Pancreas (tissue), 10 donors: ENCODE data around the gene WARS2. TPM values are rescaled to one million over a fixed set of nuclear protein-coding genes. Genes with fewer than 3 reads are reported as not detected.

Experiments
- ATAC-seq, 4 donors: fragments of 200-7000 bp; cut with Tn5 transposase; one replicate each; pipeline versions ENCODE4 v1.8.0 to v1.9.1; 2020; ENCODE audit warnings: mild to moderate bottlenecking in 4 of 4, moderate library complexity in 4 of 4
- DNase-seq, 6 donors: peaks; one replicate each; pipeline ENCODE4 v3.0.0-alpha.2; 2020
- FAIRE-seq: peaks from 2 replicates; lab custom pipeline; 2012; peaks lifted over from hg19 to GRCh38; lab: Jason Lieb, UNC
- H3K27ac ChIP-seq, 4 donors: fragments of 200-600 bp; sonication (generic); 1 replicate in 3 of 4; 2 replicates in 1 of 4; pipeline versions ENCODE4 v1.5.0 to v1.8.0; 2020
- H3K27me3 ChIP-seq, 4 donors: fragments of 200-600 bp; one replicate each; pipeline ENCODE4 v1.8.0; 2021
- H3K36me3 ChIP-seq, 3 donors: fragments of 200-600 bp; sonication (generic) in 1 of 3; one replicate each; pipeline versions ENCODE4 v1.5.0 to v1.8.0; 2020 to 2021
- H3K4me1 ChIP-seq, 3 donors: fragments of 200-600 bp; one replicate each; pipeline ENCODE4 v1.8.0; 2021
- H3K4me3 ChIP-seq, 4 donors: fragments of 200-600 bp; sonication (generic) in 2 of 4; one replicate each; pipeline versions ENCODE4 v1.5.0 to v1.8.0; 2020 to 2021
- H3K9me3 ChIP-seq, 4 donors: fragments of 200-600 bp; one replicate each; pipeline ENCODE4 v1.8.0; 2021
- CTCF ChIP-seq, 4 donors: fragments of 200-600 bp; sonication (generic) in 3 of 4; IDR thresholded peaks; one replicate each; pipeline versions ENCODE4 v1.5.0 to v1.8.0; 2021; ENCODE audit warnings: antibody characterized with exemption in 4 of 4
- WGBS, 2 donors: extraction: QIAGEN DNeasy Blood & Tissue Kit; methylation state at CpG; one replicate each; pipeline ENCODE4 v1.1.7; 2013; 5-methylcytosine and 5-hydroxymethylcytosine counted together
- intact Hi-C, 3 donors: fragments of 100-400 bp; cut with DNase I; formaldehyde crosslinking; loops; one replicate each; pipeline versions ENCODE4 v1.11.1 to v1.14.2; 2022
- polyA plus RNA-seq, 2 donors: library from polyadenylated mRNA; stranded (reverse); fragments of 200-250 nt; gene quantifications; one replicate each; pipeline ENCODE4 v1.2.3, GENCODE V29; 2013
- total RNA-seq, 6 donors: library from RNA; stranded (reverse); fragmentation: NEBNext Ultra II Directional in 4 of 6; extraction: Animal tissue kit (Norgen Biotek cat#: 25700) in 4 of 6; gene quantifications; one replicate each; pipeline versions ENCODE4 v1.2.1 to v1.2.4, GENCODE V29; 2021 to 2023
- donor health status: healthy with polysubstance abuse.
- donor health status: DM: no; HTN: no; CAD: no; lungs with moderate emphysema.
- donor health status: DM: no; HTN: no; CAD: no.
- donor health status: control.
- donor health status: control.
- donor health status: Bipolar disorder and iron deficiency.
- donor health status: DM: yes; HTN: yes; CAD: no.
- donor health status: DM: no; HTN: no; CAD: no.
- donor health status: DM: no; HTN: no; CAD: no.
- donor health status: DM: yes; HTN: yes; CAD: no.

Gene WARS2
- total RNA-seq (10 to 100 TPM in 3 of 6 donors, 1 to 10 TPM in 3; 8.0 to 14.0 (median 11.4) TPM), polyA plus RNA-seq (1 to 10 TPM; 3.4 to 3.6 TPM)

GRCh38 chr1:119140177-119141019, at the start of gene WARS2:
TSS of gene WARS2 (minus strand) at chr1:119140653. CDS start at chr1:119140644, 9 bp downstream.
- peaks cover 0 to 22% (median 17%) of the 10 kb centered on the region in 3 donors for H3K4me1 ChIP-seq
- no peaks in the 10 kb centered on the region for H3K27me3 ChIP-seq
- no peaks in the 10 kb centered on the region for H3K9me3 ChIP-seq
- DNase-seq (peak; percentile 89 to 97 (median 96)), FAIRE-seq (peak; percentile 20), ATAC-seq (peak; percentile 97 to 99 (median 98))
- intact Hi-C loops = no loop called here
- H3K27ac ChIP-seq = peak within 1 kb of the TSS; percentile 94 to 99 (median 98)
- no peak for TF ChIP-seq CTCF (IDR thresholded peaks at IDR 0.05)
- H3K4me3 ChIP-seq = peak within 1 kb of the TSS; percentile 31 to 56 (median 54)
- H3K36me3 ChIP-seq = no peaks in the 10 kb centered on the region
- WGBS, 2 donors = 0% methylated on average over 50 of the region's 50 CpGs

GRCh38 chr1:119188926-119189325, 48.5 kb upstream of the WARS2 start:
- no peak for FAIRE-seq
- DNase-seq = no peak
- no peak overlapping the region for H3K27ac ChIP-seq
- no peaks in the 10 kb centered on the region for H3K27me3 ChIP-seq
- H3K36me3 ChIP-seq = no peaks in the 10 kb centered on the region
- no peaks in the 10 kb centered on the region for H3K4me1 ChIP-seq
- intact Hi-C loops = no loop called here
- ATAC-seq = no peak
- H3K4me3 ChIP-seq = no peak overlapping the region
- H3K9me3 ChIP-seq = no peaks in the 10 kb centered on the region
- no peak for TF ChIP-seq CTCF (IDR thresholded peaks at IDR 0.05)
- WGBS, 2 donors = 77 to 88% methylated on average over 3 of the region's 3 CpGs

- intact Hi-C loops = no loop called here
- H3K27ac ChIP-seq = no peak overlapping the region
- ATAC-seq = no peak
- no peaks in the 10 kb centered on the region for H3K27me3 ChIP-seq
- no peaks in the 10 kb centered on the region for H3K9me3 ChIP-seq
- no peak for FAIRE-seq
- TF ChIP-seq CTCF (IDR thresholded peaks at IDR 0.05) = no peak
- no peaks in the 10 kb centered on the region for H3K36me3 ChIP-seq
- H3K4me3 ChIP-seq = no peak overlapping the region
- H3K4me1 ChIP-seq = no peaks in the 10 kb centered on the region
- no peak for DNase-seq
- WGBS, 2 donors = 88 to 92% methylated on average over 2 of the region's 2 CpGs
Observed at GRCh38 chr1:119187416-119187815, 47.0 kb upstream of the WARS2 start.

- WGBS, 2 donors = 96 to 97% methylated on average over 2 of the region's 2 CpGs
- Histone ChIP-seq H3K4me3 (no peak overlapping the region), H3K4me1 (no peaks in the 10 kb centered on the region), H3K9me3 (no peaks in the 10 kb centered on the region), H3K27ac (no peak overlapping the region), H3K27me3 (no peaks in the 10 kb centered on the region), H3K36me3 (no peaks in the 10 kb centered on the region)
- FAIRE-seq (no peak), DNase-seq (no peak), ATAC-seq (no peak)
- intact Hi-C loops = no loop called here
- no peak for TF ChIP-seq CTCF (IDR thresholded peaks at IDR 0.05)
Observed at GRCh38 chr1:119186471-119186870, 46.0 kb upstream of the WARS2 start.

GRCh38 chr1:119184972-119185371, 44.5 kb upstream of the WARS2 start:
- H3K4me1 ChIP-seq = no peaks in the 10 kb centered on the region
- no peak for FAIRE-seq
- H3K27ac ChIP-seq = no peak overlapping the region
- intact Hi-C loops = no loop called here
- DNase-seq = no peak
- WGBS, 2 donors = 92 to 94% methylated on average over 1 of the region's 1 CpG
- TF ChIP-seq CTCF (IDR thresholded peaks at IDR 0.05) = no peak
- H3K27me3 ChIP-seq = no peaks in the 10 kb centered on the region
- H3K36me3 ChIP-seq = no peaks in the 10 kb centered on the region
- ATAC-seq = no peak
- H3K9me3 ChIP-seq = no peaks in the 10 kb centered on the region
- H3K4me3 ChIP-seq = no peak overlapping the region
